ENCODE results near the gene GXYLT1. TPM values are rescaled to one million over a fixed set of nuclear protein-coding genes. Genes with fewer than 3 reads are reported as not detected.

The GXYLT1 gene
- total RNA-seq, 1 experiment from 2014 or later, result 16.0 TPM

DNA sequence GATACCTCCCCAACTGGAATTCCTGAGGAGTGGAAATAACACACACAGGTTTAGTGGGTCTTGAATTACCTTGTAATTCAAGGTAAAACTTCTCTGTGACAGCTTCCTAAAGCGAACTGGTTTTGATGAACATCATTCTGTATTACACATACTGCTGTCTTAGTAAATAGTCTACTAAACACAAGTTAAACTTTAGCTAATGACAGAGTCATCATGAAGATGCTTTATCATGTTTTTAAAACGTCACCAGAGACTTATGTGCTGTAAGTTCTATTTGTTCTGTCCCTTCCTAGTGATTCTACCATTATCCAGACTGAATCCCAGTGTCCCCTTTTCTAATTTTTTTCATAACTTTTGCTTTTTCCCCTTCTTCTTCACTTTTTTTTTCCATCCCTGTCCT is 11.6 kb upstream of the GXYLT1 start:
- DNase-seq (ENCODE audit: low spot score), result no peak
- in situ Hi-C loops (cut with HindIII; ENCODE audit: low sequenced_read_pairs), result no loop called here

- in situ Hi-C loops (cut with HindIII; ENCODE audit: low sequenced_read_pairs), result no loop called here
- no peak for DNase-seq (ENCODE audit: low spot score)
Measured at GRCh38 chr12:42145552-42146215, 1.0 kb upstream of the GXYLT1 start.

DNA sequence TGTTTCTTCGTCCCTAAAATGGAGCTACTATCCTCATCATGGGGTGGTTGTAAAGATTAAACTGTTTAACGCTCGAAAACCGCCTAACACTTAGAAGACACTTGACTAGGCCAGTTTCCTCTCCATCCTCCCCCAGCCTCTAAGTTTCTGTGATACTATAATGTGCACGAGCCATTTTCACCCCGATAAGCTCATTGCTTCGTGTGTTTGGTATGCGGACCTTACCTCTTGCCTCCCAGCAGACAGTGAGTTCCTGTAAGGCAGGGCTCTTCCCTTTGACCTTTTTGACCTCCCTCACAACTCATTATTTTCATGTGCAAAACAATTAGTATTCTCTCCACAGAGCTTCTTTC is 499 bp upstream of the GXYLT1 start:
- in situ Hi-C loops (cut with HindIII; ENCODE audit: low sequenced_read_pairs), result no loop called here
- no peak for DNase-seq (ENCODE audit: low spot score)

DNA sequence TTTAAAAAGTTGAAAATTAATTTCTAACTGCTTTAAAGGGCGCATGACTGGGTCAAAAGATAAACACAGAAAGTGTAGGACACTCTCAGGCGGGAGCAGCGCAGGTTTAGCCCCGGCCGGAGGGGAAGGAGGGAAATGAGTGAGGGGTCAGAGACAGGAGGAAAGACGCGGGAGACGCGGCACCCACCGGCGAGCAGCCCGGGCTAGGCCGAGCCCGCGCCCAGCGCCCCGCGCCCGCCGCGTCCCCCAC is 591 bp downstream of the GXYLT1 start:
- in situ Hi-C loops (cut with HindIII; ENCODE audit: low sequenced_read_pairs), result no loop called here
- DNase-seq (ENCODE audit: low spot score), result no peak

DNA sequence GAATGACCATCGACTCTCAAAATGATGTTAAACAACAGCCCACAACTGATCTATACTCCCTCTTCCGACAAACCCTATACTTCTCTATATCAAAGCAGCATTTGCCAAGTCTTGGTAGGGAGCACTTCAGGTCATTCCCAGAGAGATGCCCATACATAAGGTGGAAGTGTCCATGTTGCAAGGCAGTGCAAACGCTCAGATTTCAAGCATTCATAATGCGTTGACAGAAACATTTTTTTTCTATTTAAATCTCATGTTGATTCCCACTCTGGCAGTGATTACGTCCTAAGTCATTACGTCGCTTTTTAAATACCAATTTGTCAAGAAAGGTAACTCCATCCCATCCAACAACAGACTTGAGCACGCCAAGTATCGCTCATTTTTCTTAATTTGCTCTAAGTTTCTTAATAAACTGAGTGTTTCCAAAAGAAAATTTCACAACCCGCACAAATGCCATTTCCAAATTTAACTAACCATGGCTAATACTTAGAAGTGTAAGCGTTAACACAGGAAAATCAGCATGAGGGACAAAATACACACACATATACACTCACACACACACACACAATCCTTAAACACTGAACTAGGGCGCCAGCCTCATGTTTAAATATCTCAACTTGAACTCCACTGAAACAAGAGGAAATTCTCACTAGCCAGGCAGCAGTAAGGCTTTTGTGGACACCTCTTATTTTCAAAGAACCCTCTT is 1.1 kb downstream of the GXYLT1 start:
- in situ Hi-C loops (cut with HindIII; ENCODE audit: low sequenced_read_pairs), result no loop called here

GRCh38 chr12:42141981-42142606 is 2.6 kb downstream of the GXYLT1 start:
- in situ Hi-C loops (cut with HindIII; ENCODE audit: low sequenced_read_pairs), result no loop called here
- no peak for DNase-seq (ENCODE audit: low spot score)

More for the DNA sequence above, 1.1 kb downstream of the GXYLT1 start:
- peak; percentile 36 for DNase-seq (ENCODE audit: low spot score)

DNA sequence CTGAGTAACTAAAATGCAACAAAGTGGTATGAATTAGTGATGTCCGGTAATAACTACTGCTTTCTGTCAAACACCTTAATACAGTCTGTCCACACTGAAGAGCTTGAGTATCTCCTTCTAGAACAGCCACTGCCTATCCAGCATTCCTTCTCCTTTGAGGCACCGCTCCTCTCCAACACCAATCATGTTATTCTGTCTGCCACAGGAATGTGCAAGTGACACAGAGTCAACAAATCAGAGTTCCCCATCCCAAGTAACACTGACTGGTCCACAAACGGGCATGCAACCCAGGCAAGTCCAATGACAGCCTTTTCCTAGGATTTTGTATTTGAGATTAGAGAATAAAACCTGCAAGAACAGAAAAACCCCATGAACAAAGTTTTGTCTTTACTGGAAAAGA is 3.8 kb downstream of the GXYLT1 start:
- in situ Hi-C loops (cut with HindIII; ENCODE audit: low sequenced_read_pairs), result no loop called here
- no peak for DNase-seq (ENCODE audit: low spot score)

DNA sequence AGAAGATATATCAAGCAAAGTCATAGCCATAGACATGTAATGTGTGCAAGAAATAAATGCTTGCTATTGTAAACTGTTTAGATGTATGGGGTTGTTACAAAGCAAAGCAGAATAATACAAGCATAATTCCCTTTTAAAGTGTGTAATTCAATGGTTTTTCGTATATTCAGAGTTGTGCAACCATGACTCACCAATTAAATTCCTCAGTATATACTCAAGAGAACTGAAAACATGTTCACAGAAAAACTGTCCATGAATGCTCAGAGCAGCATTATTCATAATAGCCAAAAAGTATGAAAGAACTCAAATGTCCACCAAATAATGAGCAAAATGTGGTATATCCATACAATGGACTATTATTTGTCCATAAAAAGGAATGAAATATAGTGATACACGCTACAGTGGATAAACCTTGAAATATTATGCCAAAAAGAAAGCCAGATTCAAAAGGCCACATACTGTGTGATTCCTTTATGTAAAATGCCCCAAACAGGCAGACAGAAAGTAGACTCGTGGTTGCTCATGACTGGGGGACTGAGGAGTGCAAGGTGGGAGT is 9.3 kb downstream of the GXYLT1 start:
- DNase-seq (ENCODE audit: low spot score), result no peak
- in situ Hi-C loops (cut with HindIII; ENCODE audit: low sequenced_read_pairs), result no loop called here

GRCh38 chr12:42130672-42131402 is 13.8 kb downstream of the GXYLT1 start:
- no peak for DNase-seq (ENCODE audit: low spot score)
- in situ Hi-C loops (cut with HindIII; ENCODE audit: low sequenced_read_pairs), result no loop called here

DNA sequence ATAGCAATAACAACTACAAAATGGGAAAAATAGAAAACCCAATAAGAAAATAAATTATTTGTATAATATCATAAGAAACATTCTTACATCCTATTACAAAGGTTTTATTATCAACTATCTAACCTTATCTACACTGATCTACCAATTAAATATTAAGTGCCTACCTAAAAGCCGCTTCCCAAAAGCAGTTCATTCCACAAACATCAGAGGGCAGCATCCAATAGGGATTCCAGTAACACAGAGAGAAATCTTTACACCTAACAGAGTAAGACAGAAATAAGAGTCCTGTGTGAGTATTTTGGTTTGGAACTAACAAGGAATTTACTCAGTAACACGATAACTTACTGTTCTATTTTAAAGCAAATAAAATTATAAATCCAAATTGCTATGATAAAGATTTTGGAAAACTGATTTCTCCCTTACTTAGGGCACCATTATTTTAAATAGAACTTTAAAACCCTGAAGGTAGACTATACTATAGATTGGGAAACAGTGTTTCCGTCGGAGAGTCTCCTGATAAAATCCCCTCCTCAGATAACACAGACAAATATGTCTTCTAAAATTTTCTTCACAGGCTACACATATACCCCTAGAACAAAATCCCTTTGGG is 15.0 kb downstream of the GXYLT1 start:
- peak; percentile 86 for DNase-seq (ENCODE audit: low spot score)
- in situ Hi-C loops (cut with HindIII; ENCODE audit: low sequenced_read_pairs), result no loop called here

DNA sequence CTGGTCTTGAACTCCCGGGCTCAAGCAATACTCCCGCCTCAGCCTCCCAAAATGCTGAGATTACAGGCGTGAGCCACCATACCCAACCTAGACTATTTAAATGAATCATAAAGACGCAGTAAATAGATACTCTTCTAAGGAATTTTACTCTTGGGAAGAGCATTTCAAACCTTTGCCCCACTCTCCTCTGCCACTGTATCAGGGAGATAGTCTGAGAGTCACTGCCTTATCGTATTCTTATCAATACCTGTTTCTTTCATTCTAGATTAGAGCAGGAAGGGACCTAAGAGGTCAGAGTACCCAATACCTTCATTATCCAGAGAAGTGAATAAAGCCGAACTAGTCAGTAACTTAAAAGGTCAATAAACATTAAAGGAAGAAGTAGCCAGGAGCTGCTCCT is 15.8 kb downstream of the GXYLT1 start:
- DNase-seq (ENCODE audit: low spot score), result no peak
- in situ Hi-C loops (cut with HindIII; ENCODE audit: low sequenced_read_pairs), result no loop called here

GRCh38 chr12:42128327-42128726 is 16.3 kb downstream of the GXYLT1 start:
- in situ Hi-C loops (cut with HindIII; ENCODE audit: low sequenced_read_pairs), result no loop called here
- no peak for DNase-seq (ENCODE audit: low spot score)

DNA sequence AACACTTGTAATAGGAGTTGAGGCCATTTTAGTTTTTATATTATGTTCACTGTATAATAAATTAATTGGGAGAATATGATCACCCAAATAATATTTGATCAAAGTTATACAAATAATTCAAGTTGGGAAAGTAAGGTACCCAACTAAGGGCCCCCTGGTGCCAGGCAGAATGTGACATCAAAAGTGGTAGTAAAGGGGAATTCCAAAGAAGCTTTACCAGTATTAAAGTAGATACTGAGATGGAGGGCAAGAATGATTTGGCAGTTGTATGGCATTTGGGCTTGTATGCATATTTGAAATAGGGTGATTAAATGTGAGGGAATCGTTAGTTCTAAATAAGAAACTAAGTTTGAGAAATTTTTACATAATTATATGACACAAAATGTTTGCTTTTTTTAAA is 17.7 kb downstream of the GXYLT1 start:
- no peak for DNase-seq (ENCODE audit: low spot score)
- in situ Hi-C loops (cut with HindIII; ENCODE audit: low sequenced_read_pairs), result no loop called here

- in situ Hi-C loops (cut with HindIII; ENCODE audit: low sequenced_read_pairs), result no loop called here
Measured at GRCh38 chr12:42125388-42125767, 19.3 kb downstream of the GXYLT1 start.

GRCh38 chr12:42124764-42125387 is 19.8 kb downstream of the GXYLT1 start:
- peak; percentile 44 for DNase-seq (ENCODE audit: low spot score)
- in situ Hi-C loops (cut with HindIII; ENCODE audit: low sequenced_read_pairs), result no loop called here

More at GRCh38 chr12:42125388-42125767, 19.3 kb downstream of the GXYLT1 start:
- DNase-seq (ENCODE audit: low spot score), result no peak

GRCh38 chr12:42119085-42119633 is 25.5 kb downstream of the GXYLT1 start:
- no peak for DNase-seq (ENCODE audit: low spot score)
- in situ Hi-C loops (cut with HindIII; ENCODE audit: low sequenced_read_pairs), result no loop called here

- in situ Hi-C loops (cut with HindIII; ENCODE audit: low sequenced_read_pairs), result no loop called here
- no peak for DNase-seq (ENCODE audit: low spot score)
Measured at GRCh38 chr12:42118136-42118879, 26.4 kb downstream of the GXYLT1 start.

DNA sequence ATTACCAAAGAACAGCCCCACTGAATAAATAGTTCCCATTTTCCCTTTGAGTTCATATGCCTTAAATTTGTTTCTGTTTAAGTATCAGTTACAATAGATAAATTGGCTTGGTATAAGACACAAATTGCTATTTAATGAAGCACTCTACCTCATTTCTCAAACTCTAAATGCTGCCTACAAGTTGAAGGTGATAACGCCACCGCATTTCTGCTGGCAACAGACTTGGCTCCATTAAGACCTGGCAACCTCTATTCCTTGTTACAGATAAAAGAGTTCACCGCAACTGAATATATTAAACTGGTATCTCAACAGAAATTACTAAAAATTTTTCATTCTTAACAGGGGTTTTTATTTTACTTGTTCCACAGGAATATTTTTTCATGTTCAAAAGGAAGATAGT is 35.6 kb downstream of the GXYLT1 start:
- no peak for DNase-seq (ENCODE audit: low spot score)
- in situ Hi-C loops (cut with HindIII; ENCODE audit: low sequenced_read_pairs), result no loop called here
